Measurements from ENCODE around the gene OSM.

GRCh38 chr22:30238661-30239487 is 27.8 kb downstream of the OSM start:
- TF ChIP-seq CTCF (IDR thresholded peaks at IDR 0.05) (no peak), POLR2A (IDR thresholded peaks at IDR 0.05) (no peak)
